DOHH2 (cell line): ENCODE data around the gene ADTRP.

Experiments
- H3F3A ChIP-seq: fragments of 200-600 bp; sonication (generic), shearing (Covaris generic); 2 replicates; pipeline ENCODE4 v1.6.0; 2016; ENCODE audit warnings: antibody characterized with exemption, mild to moderate bottlenecking; ENCODE audit not compliant: control insufficient read depth, insufficient read depth
- H3K27ac ChIP-seq: fragments of 200-600 bp; sonication (generic); 2 replicates; pipeline ENCODE4 v1.5.1; 2014; ENCODE audit warnings: low read depth, mild to moderate bottlenecking, low read length, moderate library complexity
- H3K27me3 ChIP-seq: fragments of 200-600 bp; sonication (generic); 2 replicates; pipeline ENCODE4 v1.6.1; 2014; ENCODE audit warnings: mild to moderate bottlenecking, low read length, mixed read lengths; ENCODE audit not compliant: control insufficient read depth
- H3K36me3 ChIP-seq: fragments of 200-600 bp; sonication (generic); 2 replicates; pipeline ENCODE4 v1.6.1; 2014; ENCODE audit warnings: mild to moderate bottlenecking, low read length, moderate library complexity, mixed read lengths; ENCODE audit not compliant: control insufficient read depth
- H3K4me1 ChIP-seq: fragments of 200-600 bp; sonication (generic); 2 replicates; pipeline ENCODE4 v1.6.1; 2014; ENCODE audit warnings: mild to moderate bottlenecking, low read length, mixed read lengths; ENCODE audit not compliant: control insufficient read depth
- H3K4me2 ChIP-seq: fragments of 200-600 bp; sonication (generic); 2 replicates; pipeline ENCODE4 v1.6.0; 2014; ENCODE audit warnings: mild to moderate bottlenecking, low read length, moderate library complexity
- H3K4me3 ChIP-seq: fragments of 200-600 bp; sonication (generic); 2 replicates; pipeline ENCODE4 v1.5.1; 2014; ENCODE audit warnings: mild to moderate bottlenecking, low read length, mixed read lengths
- H3K79me2 ChIP-seq: fragments of 200-600 bp; sonication (generic); 2 replicates; pipeline ENCODE4 v1.6.1; 2014; ENCODE audit warnings: mild to moderate bottlenecking, low read length, mixed read lengths; ENCODE audit not compliant: control insufficient read depth
- H3K9me2 ChIP-seq: fragments of 200-600 bp; sonication (generic); replicated peaks from 2 replicates; pipeline ENCODE4 v1.6.1; 2014; ENCODE audit warnings: mild to moderate bottlenecking, low read length, mixed read lengths; ENCODE audit not compliant: control insufficient read depth
- H3K9me3 ChIP-seq: fragments of 200-600 bp; sonication (generic); 2 replicates; pipeline ENCODE4 v1.6.1; 2014; ENCODE audit warnings: antibody characterized with exemption, low read length, mixed read lengths; ENCODE audit not compliant: control insufficient read depth, insufficient read depth
- H4K20me1 ChIP-seq: fragments of 200-600 bp; sonication (generic); 2 replicates; pipeline ENCODE4 v1.6.0; 2014; ENCODE audit warnings: low read depth, mild to moderate bottlenecking, antibody characterized with exemption, low read length, moderate library complexity; ENCODE audit not compliant: control insufficient read depth, insufficient read depth
- EZH2phosphoT487 ChIP-seq: fragments of 200-600 bp; sonication (generic); IDR thresholded peaks from 2 replicates; pipeline ENCODE4 v1.6.1; 2017; ENCODE audit warnings: borderline replicate concordance, mild to moderate bottlenecking, antibody characterized with exemption, low read length, moderate library complexity, mixed read lengths
- TF ChIP-seq, protein P1 (sequence below): fragments of 200-600 bp; sonication (generic); IDR thresholded peaks from one replicate; pipeline ENCODE4 v1.5.1; 2014; ENCODE audit warnings: antibody characterized with exemption, mild to moderate bottlenecking, low read depth, low read length; ENCODE audit not compliant: poor library complexity, severe bottlenecking

The ADTRP gene

DNA sequence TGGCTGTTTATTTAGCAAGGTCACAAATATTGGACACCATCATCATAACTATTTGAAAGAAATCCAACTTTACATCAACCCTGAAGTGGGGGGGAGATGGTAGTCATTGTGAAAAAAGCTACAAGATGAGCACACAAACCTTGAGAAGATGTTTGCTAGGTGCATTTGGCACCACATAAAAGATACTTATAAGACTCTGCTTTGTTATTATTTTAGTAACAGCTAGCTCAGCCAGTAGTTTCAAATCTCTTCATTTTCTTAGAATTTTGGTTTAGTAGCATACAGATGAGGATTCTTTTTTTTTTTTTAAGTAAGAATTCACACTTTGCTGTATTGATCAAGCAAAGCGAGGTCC, 14.4 kb downstream of the ADTRP start:
- Histone ChIP-seq H3K4me1 (no peaks in the 10 kb centered on the region), H3F3A (no peaks in the 10 kb centered on the region), H3K9me3 (no peaks in the 10 kb centered on the region), H3K4me3 (no peak overlapping the region), H4K20me1 (no peaks in the 10 kb centered on the region), H3K4me2 (no peak overlapping the region), H3K9me2 (no peaks in the 10 kb centered on the region), H3K27ac (no peak overlapping the region), H3K36me3 (no peaks in the 10 kb centered on the region), H3K27me3 (peaks cover 9% of the 10 kb centered on the region; the same call in 1 of the 2 replicates), H3K79me2 (no peaks in the 10 kb centered on the region)
- no peak for TF ChIP-seq EZH2phosphoT487
- TF ChIP-seq, protein P1, sequence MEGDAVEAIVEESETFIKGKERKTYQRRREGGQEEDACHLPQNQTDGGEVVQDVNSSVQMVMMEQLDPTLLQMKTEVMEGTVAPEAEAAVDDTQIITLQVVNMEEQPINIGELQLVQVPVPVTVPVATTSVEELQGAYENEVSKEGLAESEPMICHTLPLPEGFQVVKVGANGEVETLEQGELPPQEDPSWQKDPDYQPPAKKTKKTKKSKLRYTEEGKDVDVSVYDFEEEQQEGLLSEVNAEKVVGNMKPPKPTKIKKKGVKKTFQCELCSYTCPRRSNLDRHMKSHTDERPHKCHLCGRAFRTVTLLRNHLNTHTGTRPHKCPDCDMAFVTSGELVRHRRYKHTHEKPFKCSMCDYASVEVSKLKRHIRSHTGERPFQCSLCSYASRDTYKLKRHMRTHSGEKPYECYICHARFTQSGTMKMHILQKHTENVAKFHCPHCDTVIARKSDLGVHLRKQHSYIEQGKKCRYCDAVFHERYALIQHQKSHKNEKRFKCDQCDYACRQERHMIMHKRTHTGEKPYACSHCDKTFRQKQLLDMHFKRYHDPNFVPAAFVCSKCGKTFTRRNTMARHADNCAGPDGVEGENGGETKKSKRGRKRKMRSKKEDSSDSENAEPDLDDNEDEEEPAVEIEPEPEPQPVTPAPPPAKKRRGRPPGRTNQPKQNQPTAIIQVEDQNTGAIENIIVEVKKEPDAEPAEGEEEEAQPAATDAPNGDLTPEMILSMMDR, result no peak

DNA sequence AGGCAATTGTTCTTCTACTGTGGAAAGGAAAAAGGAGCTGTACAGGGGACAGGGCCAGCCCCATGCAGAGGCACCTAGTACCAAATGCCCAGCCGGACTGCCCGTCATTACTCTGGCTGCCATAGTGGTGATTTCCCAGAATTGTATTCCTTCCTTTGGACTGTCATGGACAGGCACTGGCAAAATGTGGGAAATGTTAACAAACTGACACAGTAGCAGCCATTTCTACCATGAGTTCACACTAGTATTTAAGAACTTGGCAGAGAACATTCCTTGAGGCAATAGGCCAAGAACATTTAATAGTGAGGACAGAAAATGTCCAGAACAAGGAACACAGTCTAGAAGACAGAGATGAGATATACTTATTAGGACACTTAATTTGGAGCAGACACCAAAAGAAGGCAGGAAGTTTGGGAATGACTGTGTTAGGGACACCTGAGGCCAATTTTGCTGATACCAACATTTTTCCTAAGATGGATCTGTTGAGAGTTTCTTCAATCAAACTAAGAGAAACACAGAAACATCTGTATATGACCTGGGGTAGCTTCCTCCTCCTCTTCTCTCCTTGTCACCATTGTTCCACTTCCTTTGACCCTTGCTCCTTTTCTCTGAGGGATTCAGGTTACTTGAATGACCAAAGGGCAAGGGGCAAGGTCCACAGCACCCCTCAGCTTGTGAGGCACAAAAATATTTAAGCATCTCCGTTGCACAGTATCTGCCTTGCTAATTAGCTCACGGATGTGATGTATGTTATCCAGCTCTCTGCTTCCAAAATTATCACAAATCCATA, 14.9 kb downstream of the ADTRP start:
- Histone ChIP-seq H3K4me3 (no peak overlapping the region), H3K27me3 (peaks cover 9% of the 10 kb centered on the region; the same call in 1 of the 2 replicates), H3K27ac (no peak overlapping the region), H3K4me2 (no peak overlapping the region), H4K20me1 (no peaks in the 10 kb centered on the region), H3K9me3 (no peaks in the 10 kb centered on the region), H3K36me3 (no peaks in the 10 kb centered on the region), H3K79me2 (no peaks in the 10 kb centered on the region), H3K9me2 (no peaks in the 10 kb centered on the region), H3F3A (no peaks in the 10 kb centered on the region), H3K4me1 (no peaks in the 10 kb centered on the region)
- TF ChIP-seq, protein P1, result no peak
- TF ChIP-seq EZH2phosphoT487, result no peak

DNA sequence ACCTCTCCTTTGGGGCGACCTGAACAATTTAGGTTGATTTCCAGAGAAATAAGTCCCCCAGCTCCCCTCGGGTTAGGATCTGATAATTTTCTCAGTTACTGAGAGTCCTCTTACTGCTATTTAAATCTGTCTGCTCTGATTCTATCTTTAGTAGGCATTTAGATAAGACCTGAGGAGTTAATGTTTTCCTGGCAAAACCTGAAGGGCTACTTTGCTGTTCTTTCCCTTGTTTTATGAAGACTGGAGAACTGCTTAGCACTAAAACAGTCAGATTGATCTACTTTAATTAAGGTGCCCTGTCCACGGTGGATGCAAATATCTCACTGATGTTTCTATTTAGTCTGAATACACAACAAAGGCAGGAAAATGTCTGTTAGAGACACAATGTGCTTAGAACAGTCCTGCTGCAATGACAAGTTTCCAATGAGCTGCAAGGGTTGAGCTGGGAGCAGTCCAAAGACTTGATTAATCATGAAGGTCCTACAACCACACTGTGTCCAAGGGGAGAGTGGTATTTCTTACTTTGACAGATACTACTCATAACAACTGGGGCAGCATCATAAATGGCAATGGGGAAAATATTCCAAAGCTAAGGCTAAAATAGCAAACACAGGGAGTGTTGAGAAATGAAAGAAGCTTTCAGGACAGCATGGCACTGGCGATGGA, 15.7 kb downstream of the ADTRP start:
- H3K4me2 ChIP-seq, result no peak overlapping the region
- TF ChIP-seq, protein P1, result no peak
- TF ChIP-seq EZH2phosphoT487, result no peak

More for the DNA sequence above, 15.7 kb downstream of the ADTRP start:
- Histone ChIP-seq H3F3A (no peaks in the 10 kb centered on the region), H3K4me3 (no peak overlapping the region), H3K27me3 (peaks cover 9% of the 10 kb centered on the region; the same call in 1 of the 2 replicates), H3K9me2 (no peaks in the 10 kb centered on the region), H3K27ac (no peak overlapping the region), H3K4me1 (no peaks in the 10 kb centered on the region), H3K79me2 (no peaks in the 10 kb centered on the region), H3K9me3 (no peaks in the 10 kb centered on the region), H4K20me1 (no peaks in the 10 kb centered on the region), H3K36me3 (no peaks in the 10 kb centered on the region)
